ENCODE results near the gene EGFLAM.

Gene EGFLAM

DNA sequence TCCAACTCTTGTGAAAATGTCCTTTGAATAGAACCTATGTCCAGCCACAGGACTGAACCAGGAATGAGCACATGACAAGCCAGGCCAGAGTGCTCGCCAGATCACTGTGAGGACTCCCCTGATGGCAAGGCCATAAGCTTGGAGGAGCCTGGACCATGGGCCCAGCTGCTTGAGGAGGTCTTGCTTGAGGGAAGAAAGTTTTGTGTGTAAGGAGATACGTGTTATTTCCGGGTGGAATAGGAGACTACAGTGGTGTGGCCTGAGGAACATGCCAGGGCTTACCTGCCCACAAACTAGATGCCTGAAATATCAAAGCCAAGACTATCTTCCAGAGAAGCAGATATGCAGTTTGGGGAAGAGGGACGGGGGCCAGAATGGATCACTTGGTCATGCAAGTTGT, 213.3 kb downstream of the EGFLAM start:
- H3K27me3 ChIP-seq (ENCODE audit: control insufficient read depth, insufficient read depth, low read length, poor library complexity, severe bottlenecking): no peaks in the 10 kb centered on the region
- H3K9me3 ChIP-seq (ENCODE audit: control insufficient read depth, low read length): no peaks in the 10 kb centered on the region
- H3K27ac ChIP-seq (ENCODE audit: insufficient read depth, low read depth, low read length, poor library complexity, severe bottlenecking): no peak overlapping the region
- peaks cover 23% of the 10 kb centered on the region for H3K4me1 ChIP-seq (ENCODE audit: control insufficient read depth, insufficient read depth, low read length)
- H3K4me3 ChIP-seq (ENCODE audit: insufficient read depth, low read depth, low read length): no peak overlapping the region
- H3K36me3 ChIP-seq (ENCODE audit: control insufficient read depth, insufficient read depth, low read length): no peaks in the 10 kb centered on the region
- 93 to 95% methylated on average over 4 of the region's 4 CpGs for WGBS, 2 experiments

DNA sequence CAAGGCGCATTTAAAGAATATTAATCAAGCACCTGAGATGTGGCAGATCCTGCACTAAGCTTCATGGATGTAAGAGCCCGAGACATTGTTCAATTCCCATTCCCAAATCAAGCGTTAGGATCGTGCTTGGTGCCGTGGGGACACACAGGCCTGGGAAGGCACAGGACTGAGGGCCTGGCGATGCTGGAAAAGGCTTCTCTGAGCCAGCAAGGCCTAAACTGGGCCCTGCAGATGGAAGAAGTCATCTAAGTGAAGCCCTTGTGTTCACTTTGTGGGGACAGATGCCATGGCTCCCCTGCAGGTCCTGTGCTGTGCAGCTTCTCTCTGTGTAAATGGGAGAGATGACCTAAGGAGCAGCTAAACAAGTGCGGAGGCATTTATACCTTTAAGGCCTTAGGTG, 214.2 kb downstream of the EGFLAM start:
- Histone ChIP-seq H3K9me3 (ENCODE audit: control insufficient read depth, low read length) (no peaks in the 10 kb centered on the region), H3K4me1 (ENCODE audit: control insufficient read depth, insufficient read depth, low read length) (peaks cover 16% of the 10 kb centered on the region), H3K36me3 (ENCODE audit: control insufficient read depth, insufficient read depth, low read length) (no peaks in the 10 kb centered on the region), H3K27ac (ENCODE audit: insufficient read depth, low read depth, low read length, poor library complexity, severe bottlenecking) (no peak overlapping the region), H3K4me3 (ENCODE audit: insufficient read depth, low read depth, low read length) (no peak overlapping the region), H3K27me3 (ENCODE audit: control insufficient read depth, insufficient read depth, low read length, poor library complexity, severe bottlenecking) (no peaks in the 10 kb centered on the region)
- WGBS, 2 experiments: 95 to 96% methylated on average over 7 of the region's 7 CpGs

DNA sequence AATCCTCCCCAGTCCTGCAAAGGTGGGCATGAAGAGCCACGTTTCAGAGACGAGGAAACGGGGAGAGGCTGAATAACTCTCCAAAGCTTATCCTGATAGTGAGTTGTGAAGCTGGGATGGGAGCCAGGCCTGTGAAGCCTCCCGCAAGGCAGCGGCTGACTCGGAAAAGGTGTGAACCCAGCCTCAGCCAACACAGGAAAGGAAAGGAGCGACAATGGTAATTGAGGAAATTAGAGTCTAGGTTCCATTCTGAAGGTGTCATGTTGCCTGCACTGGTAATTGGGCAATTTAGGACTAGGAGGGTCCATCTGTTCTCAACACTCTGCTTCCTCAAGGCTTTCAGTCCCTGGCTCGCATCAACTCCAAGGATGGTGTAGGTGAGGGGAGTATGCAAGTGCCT, 214.6 kb downstream of the EGFLAM start:
- Histone ChIP-seq H3K4me1 (ENCODE audit: control insufficient read depth, insufficient read depth, low read length) (peaks cover 12% of the 10 kb centered on the region), H3K9me3 (ENCODE audit: control insufficient read depth, low read length) (no peaks in the 10 kb centered on the region), H3K27ac (ENCODE audit: insufficient read depth, low read depth, low read length, poor library complexity, severe bottlenecking) (no peak overlapping the region), H3K4me3 (ENCODE audit: insufficient read depth, low read depth, low read length) (no peak overlapping the region), H3K36me3 (ENCODE audit: control insufficient read depth, insufficient read depth, low read length) (no peaks in the 10 kb centered on the region), H3K27me3 (ENCODE audit: control insufficient read depth, insufficient read depth, low read length, poor library complexity, severe bottlenecking) (no peaks in the 10 kb centered on the region)
- WGBS, 2 experiments: 89 to 90% methylated on average over 8 of the region's 8 CpGs

GRCh38 chr5:38478166-38478565, 219.8 kb downstream of the EGFLAM start:
- Histone ChIP-seq H3K27ac (ENCODE audit: insufficient read depth, low read depth, low read length, poor library complexity, severe bottlenecking) (no peak overlapping the region), H3K4me1 (ENCODE audit: control insufficient read depth, insufficient read depth, low read length) (no peaks in the 10 kb centered on the region), H3K9me3 (ENCODE audit: control insufficient read depth, low read length) (no peaks in the 10 kb centered on the region), H3K36me3 (ENCODE audit: control insufficient read depth, insufficient read depth, low read length) (no peaks in the 10 kb centered on the region), H3K27me3 (ENCODE audit: control insufficient read depth, insufficient read depth, low read length, poor library complexity, severe bottlenecking) (no peaks in the 10 kb centered on the region), H3K4me3 (ENCODE audit: insufficient read depth, low read depth, low read length) (no peak overlapping the region)
- WGBS, 2 experiments: 80 to 100% methylated on average over 1 to 2 of the region's 3 CpGs

GRCh38 chr5:38478878-38479277, 220.5 kb downstream of the EGFLAM start:
- Histone ChIP-seq H3K4me1 (ENCODE audit: control insufficient read depth, insufficient read depth, low read length) (no peaks in the 10 kb centered on the region), H3K9me3 (ENCODE audit: control insufficient read depth, low read length) (no peaks in the 10 kb centered on the region), H3K27me3 (ENCODE audit: control insufficient read depth, insufficient read depth, low read length, poor library complexity, severe bottlenecking) (no peaks in the 10 kb centered on the region), H3K36me3 (ENCODE audit: control insufficient read depth, insufficient read depth, low read length) (no peaks in the 10 kb centered on the region), H3K4me3 (ENCODE audit: insufficient read depth, low read depth, low read length) (no peak overlapping the region), H3K27ac (ENCODE audit: insufficient read depth, low read depth, low read length, poor library complexity, severe bottlenecking) (no peak overlapping the region)
- WGBS, 2 experiments: 77 to 93% methylated on average over 2 to 3 of the region's 3 CpGs

- no peak overlapping the region for H3K4me3 ChIP-seq (ENCODE audit: insufficient read depth, low read depth, low read length)
- H3K27me3 ChIP-seq (ENCODE audit: control insufficient read depth, insufficient read depth, low read length, poor library complexity, severe bottlenecking): no peaks in the 10 kb centered on the region
- no peaks in the 10 kb centered on the region for H3K36me3 ChIP-seq (ENCODE audit: control insufficient read depth, insufficient read depth, low read length)
- H3K4me1 ChIP-seq (ENCODE audit: control insufficient read depth, insufficient read depth, low read length): no peaks in the 10 kb centered on the region
- no peaks in the 10 kb centered on the region for H3K9me3 ChIP-seq (ENCODE audit: control insufficient read depth, low read length)
- WGBS, 2 experiments: 87 to 95% methylated on average over 5 to 6 of the region's 6 CpGs
- H3K27ac ChIP-seq (ENCODE audit: insufficient read depth, low read depth, low read length, poor library complexity, severe bottlenecking): no peak overlapping the region
Observed at GRCh38 chr5:38479315-38479904, 221.1 kb downstream of the EGFLAM start.

GRCh38 chr5:38483805-38484398, 225.5 kb downstream of the EGFLAM start:
- no peaks in the 10 kb centered on the region for H3K36me3 ChIP-seq (ENCODE audit: control insufficient read depth, insufficient read depth, low read length)
- no peak overlapping the region for H3K4me3 ChIP-seq (ENCODE audit: insufficient read depth, low read depth, low read length)
- no peaks in the 10 kb centered on the region for H3K27me3 ChIP-seq (ENCODE audit: control insufficient read depth, insufficient read depth, low read length, poor library complexity, severe bottlenecking)
- no peaks in the 10 kb centered on the region for H3K9me3 ChIP-seq (ENCODE audit: control insufficient read depth, low read length)
- H3K4me1 ChIP-seq (ENCODE audit: control insufficient read depth, insufficient read depth, low read length): no peaks in the 10 kb centered on the region
- WGBS, 2 experiments: 95% methylated on average over 10 of the region's 10 CpGs
- H3K27ac ChIP-seq (ENCODE audit: insufficient read depth, low read depth, low read length, poor library complexity, severe bottlenecking): no peak overlapping the region

GRCh38 chr5:38494175-38494574, 235.8 kb downstream of the EGFLAM start:
- H3K9me3 ChIP-seq (ENCODE audit: control insufficient read depth, low read length): no peaks in the 10 kb centered on the region
- no peaks in the 10 kb centered on the region for H3K27me3 ChIP-seq (ENCODE audit: control insufficient read depth, insufficient read depth, low read length, poor library complexity, severe bottlenecking)
- WGBS, 2 experiments: 94 to 95% methylated on average over 6 of the region's 6 CpGs
- no peak overlapping the region for H3K4me3 ChIP-seq (ENCODE audit: insufficient read depth, low read depth, low read length)
- no peak overlapping the region for H3K27ac ChIP-seq (ENCODE audit: insufficient read depth, low read depth, low read length, poor library complexity, severe bottlenecking)
- H3K36me3 ChIP-seq (ENCODE audit: control insufficient read depth, insufficient read depth, low read length): no peaks in the 10 kb centered on the region
- H3K4me1 ChIP-seq (ENCODE audit: control insufficient read depth, insufficient read depth, low read length): no peaks in the 10 kb centered on the region

DNA sequence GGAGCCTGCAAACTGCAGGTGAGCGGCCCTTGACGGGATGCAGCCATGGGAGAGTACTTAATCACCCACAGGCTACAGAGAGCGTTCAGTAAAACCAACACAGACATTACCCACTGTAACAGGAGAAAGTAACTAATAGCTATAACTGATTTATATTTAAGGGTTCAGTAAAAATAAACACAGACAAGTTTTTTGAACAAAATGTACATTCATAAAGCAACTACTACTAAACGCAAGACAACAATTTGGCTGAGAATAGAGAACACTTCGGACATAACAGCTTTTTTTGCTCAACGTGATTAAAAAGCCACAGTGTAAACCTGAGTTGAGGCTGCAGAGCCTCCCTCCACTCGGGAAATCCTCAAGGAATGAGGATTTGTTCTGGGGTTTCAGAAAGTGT, 236.4 kb downstream of the EGFLAM start:
- no peak overlapping the region for H3K4me3 ChIP-seq (ENCODE audit: insufficient read depth, low read depth, low read length)
- H3K4me1 ChIP-seq (ENCODE audit: control insufficient read depth, insufficient read depth, low read length): no peaks in the 10 kb centered on the region
- H3K27ac ChIP-seq (ENCODE audit: insufficient read depth, low read depth, low read length, poor library complexity, severe bottlenecking): no peak overlapping the region
- no peaks in the 10 kb centered on the region for H3K36me3 ChIP-seq (ENCODE audit: control insufficient read depth, insufficient read depth, low read length)
- 94% methylated on average over 6 of the region's 7 CpGs for WGBS, 2 experiments
- no peaks in the 10 kb centered on the region for H3K27me3 ChIP-seq (ENCODE audit: control insufficient read depth, insufficient read depth, low read length, poor library complexity, severe bottlenecking)
- no peaks in the 10 kb centered on the region for H3K9me3 ChIP-seq (ENCODE audit: control insufficient read depth, low read length)

GRCh38 chr5:38497946-38498345, 239.6 kb downstream of the EGFLAM start:
- H3K27ac ChIP-seq (ENCODE audit: insufficient read depth, low read depth, low read length, poor library complexity, severe bottlenecking): no peak overlapping the region
- no peaks in the 10 kb centered on the region for H3K4me1 ChIP-seq (ENCODE audit: control insufficient read depth, insufficient read depth, low read length)
- no peak overlapping the region for H3K4me3 ChIP-seq (ENCODE audit: insufficient read depth, low read depth, low read length)
- H3K9me3 ChIP-seq (ENCODE audit: control insufficient read depth, low read length): no peaks in the 10 kb centered on the region
- H3K27me3 ChIP-seq (ENCODE audit: control insufficient read depth, insufficient read depth, low read length, poor library complexity, severe bottlenecking): no peaks in the 10 kb centered on the region
- 79 to 83% methylated on average over 2 of the region's 2 CpGs for WGBS, 2 experiments
- no peaks in the 10 kb centered on the region for H3K36me3 ChIP-seq (ENCODE audit: control insufficient read depth, insufficient read depth, low read length)

Data from ectodermal cell (in vitro differentiated cells).